Measurements from ENCODE around the gene TTN.

- TF ChIP-seq CTCF (IDR thresholded peaks at IDR 0.05; ENCODE audit: insufficient read depth, low read depth, low read length) (no peak), EZH2 (IDR thresholded peaks at IDR 0.05; ENCODE audit: insufficient read depth, low read length) (no peak)
Observed at GRCh38 chr2:178681081-178681480, 126.1 kb downstream of the TTN start.
